LNCAP (cell line): ENCODE data around the gene GTF2IRD2.
"Not testable (repeated sequence)": the region's sequence is repeated elsewhere in the genome, so short reads cannot be mapped to it uniquely, and the experiment has no call there.

ENCODE experiments used
- CTCF ChIP-seq: fragments of 450-650 bp; IDR thresholded peaks from 2 replicates; pipeline ENCODE4 v1.5.1; 2017; ENCODE audit warnings: mild to moderate bottlenecking

Gene GTF2IRD2

GRCh38 chr7:74850833-74851721 lies at the start of gene GTF2IRD2:
Gene GTF2IRD2, minus strand, starts transcription at chr7:74851605. Its CDS starts 15,227 bp downstream, at chr7:74836378.
- TF ChIP-seq CTCF = not testable (repeated sequence)

DNA sequence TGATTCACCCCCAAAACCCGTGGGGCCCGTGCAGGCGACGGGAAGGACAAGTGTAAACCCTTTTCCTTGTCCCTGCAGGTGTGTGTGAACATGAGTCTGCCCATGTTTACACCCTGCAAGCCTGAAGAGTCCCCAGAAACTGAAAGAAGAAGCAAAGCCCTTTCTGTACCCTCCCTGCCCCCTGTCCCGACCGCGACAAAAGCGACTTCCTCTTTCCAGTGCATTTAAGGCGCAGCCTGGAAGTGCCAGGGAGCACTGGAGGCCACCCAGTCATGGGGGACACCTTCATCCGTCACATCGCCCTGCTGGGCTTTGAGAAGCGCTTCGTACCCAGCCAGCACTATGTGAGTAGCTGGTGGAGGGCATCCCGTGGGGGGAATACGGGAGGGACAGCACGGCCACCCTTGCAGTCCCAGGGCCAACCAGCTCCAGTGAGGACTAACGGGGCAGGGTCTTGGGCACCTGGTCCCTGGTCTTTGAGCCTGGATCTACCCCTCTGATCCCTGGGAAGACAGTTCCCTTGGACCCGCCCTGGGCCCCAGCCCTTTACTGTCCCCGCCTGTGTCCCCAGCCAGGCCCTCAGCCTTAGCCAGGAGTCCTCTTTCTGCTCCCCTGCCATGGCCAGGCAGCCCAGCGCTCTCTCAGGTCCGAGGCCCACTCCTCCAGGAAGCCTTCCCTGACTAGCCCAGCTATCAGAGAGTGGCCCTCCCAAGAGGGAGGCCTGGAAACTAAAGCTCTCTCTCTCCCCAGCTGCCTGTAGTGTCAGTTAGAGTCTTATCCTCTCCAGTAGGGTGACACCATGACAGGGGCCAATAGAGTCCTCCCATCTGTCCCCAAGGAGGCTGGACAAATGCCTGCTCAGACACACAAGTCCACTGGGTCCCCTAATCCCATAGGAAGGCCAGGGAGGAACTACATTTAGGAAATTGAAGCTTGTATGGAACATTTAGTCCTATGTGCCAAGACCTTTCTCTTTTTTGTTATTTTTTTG lies 77.3 kb downstream of the GTF2IRD2 start, which contains the start of gene NCF1:
Gene NCF1 (plus strand): TSS at position 252 of the 991 bp plus-strand sequence. CDS start 21 bp downstream, at position 273.
- not testable (repeated sequence) for TF ChIP-seq CTCF
